DOHH2 (cell line): ENCODE results near the gene ADAMTS9.

Experiments used
- H3F3A ChIP-seq: fragments of 200-600 bp; sonication (generic), shearing (Covaris generic); 2 replicates; pipeline ENCODE4 v1.6.0; 2016; ENCODE audit warnings: antibody characterized with exemption, mild to moderate bottlenecking; ENCODE audit not compliant: control insufficient read depth, insufficient read depth
- H3K27ac ChIP-seq: fragments of 200-600 bp; sonication (generic); 2 replicates; pipeline ENCODE4 v1.5.1; 2014; ENCODE audit warnings: low read depth, mild to moderate bottlenecking, low read length, moderate library complexity
- H3K27me3 ChIP-seq: fragments of 200-600 bp; sonication (generic); 2 replicates; pipeline ENCODE4 v1.6.1; 2014; ENCODE audit warnings: mild to moderate bottlenecking, low read length, mixed read lengths; ENCODE audit not compliant: control insufficient read depth
- H3K36me3 ChIP-seq: fragments of 200-600 bp; sonication (generic); 2 replicates; pipeline ENCODE4 v1.6.1; 2014; ENCODE audit warnings: mild to moderate bottlenecking, low read length, moderate library complexity, mixed read lengths; ENCODE audit not compliant: control insufficient read depth
- H3K4me1 ChIP-seq: fragments of 200-600 bp; sonication (generic); 2 replicates; pipeline ENCODE4 v1.6.1; 2014; ENCODE audit warnings: mild to moderate bottlenecking, low read length, mixed read lengths; ENCODE audit not compliant: control insufficient read depth
- H3K4me2 ChIP-seq: fragments of 200-600 bp; sonication (generic); 2 replicates; pipeline ENCODE4 v1.6.0; 2014; ENCODE audit warnings: mild to moderate bottlenecking, low read length, moderate library complexity
- H3K4me3 ChIP-seq: fragments of 200-600 bp; sonication (generic); 2 replicates; pipeline ENCODE4 v1.5.1; 2014; ENCODE audit warnings: mild to moderate bottlenecking, low read length, mixed read lengths
- H3K79me2 ChIP-seq: fragments of 200-600 bp; sonication (generic); 2 replicates; pipeline ENCODE4 v1.6.1; 2014; ENCODE audit warnings: mild to moderate bottlenecking, low read length, mixed read lengths; ENCODE audit not compliant: control insufficient read depth
- H3K9me2 ChIP-seq: fragments of 200-600 bp; sonication (generic); replicated peaks from 2 replicates; pipeline ENCODE4 v1.6.1; 2014; ENCODE audit warnings: mild to moderate bottlenecking, low read length, mixed read lengths; ENCODE audit not compliant: control insufficient read depth
- H3K9me3 ChIP-seq: fragments of 200-600 bp; sonication (generic); 2 replicates; pipeline ENCODE4 v1.6.1; 2014; ENCODE audit warnings: antibody characterized with exemption, low read length, mixed read lengths; ENCODE audit not compliant: control insufficient read depth, insufficient read depth
- H4K20me1 ChIP-seq: fragments of 200-600 bp; sonication (generic); 2 replicates; pipeline ENCODE4 v1.6.0; 2014; ENCODE audit warnings: low read depth, mild to moderate bottlenecking, antibody characterized with exemption, low read length, moderate library complexity; ENCODE audit not compliant: control insufficient read depth, insufficient read depth
- CTCF ChIP-seq: fragments of 200-600 bp; sonication (generic); IDR thresholded peaks from one replicate; pipeline ENCODE4 v1.5.1; 2014; ENCODE audit warnings: antibody characterized with exemption, mild to moderate bottlenecking, low read depth, low read length; ENCODE audit not compliant: poor library complexity, severe bottlenecking
- EZH2phosphoT487 ChIP-seq: fragments of 200-600 bp; sonication (generic); IDR thresholded peaks from 2 replicates; pipeline ENCODE4 v1.6.1; 2017; ENCODE audit warnings: borderline replicate concordance, mild to moderate bottlenecking, antibody characterized with exemption, low read length, moderate library complexity, mixed read lengths

The ADAMTS9 gene

GRCh38 chr3:64612916-64613526, 74.8 kb downstream of the ADAMTS9 start:
- no peak overlapping the region for H3K4me3 ChIP-seq

GRCh38 chr3:64612082-64612860, 75.5 kb downstream of the ADAMTS9 start:
- Histone ChIP-seq H3K4me3 (no peak overlapping the region), H3K27ac (no peak overlapping the region), H3F3A (no peaks in the 10 kb centered on the region), H3K9me3 (no peaks in the 10 kb centered on the region), H3K36me3 (no peaks in the 10 kb centered on the region), H3K79me2 (no peaks in the 10 kb centered on the region), H3K9me2 (no peaks in the 10 kb centered on the region), H3K27me3 (no peaks in the 10 kb centered on the region), H3K4me1 (no peaks in the 10 kb centered on the region), H4K20me1 (no peaks in the 10 kb centered on the region), H3K4me2 (no peak overlapping the region)
- TF ChIP-seq EZH2phosphoT487 (no peak), CTCF (no peak)

More at GRCh38 chr3:64612916-64613526, 74.8 kb downstream of the ADAMTS9 start:
- TF ChIP-seq CTCF (no peak), EZH2phosphoT487 (no peak)
- no peaks in the 10 kb centered on the region for H3F3A ChIP-seq
- no peaks in the 10 kb centered on the region for H3K79me2 ChIP-seq
- H3K9me3 ChIP-seq: no peaks in the 10 kb centered on the region
- H4K20me1 ChIP-seq: no peaks in the 10 kb centered on the region
- no peak overlapping the region for H3K27ac ChIP-seq
- H3K36me3 ChIP-seq: no peaks in the 10 kb centered on the region
- no peaks in the 10 kb centered on the region for H3K9me2 ChIP-seq
- no peak overlapping the region for H3K4me2 ChIP-seq
- no peaks in the 10 kb centered on the region for H3K27me3 ChIP-seq
- no peaks in the 10 kb centered on the region for H3K4me1 ChIP-seq

GRCh38 chr3:64608741-64609140, 79.1 kb downstream of the ADAMTS9 start:
- Histone ChIP-seq H3K4me2 (no peak overlapping the region), H3F3A (no peaks in the 10 kb centered on the region), H3K9me2 (no peaks in the 10 kb centered on the region), H3K79me2 (no peaks in the 10 kb centered on the region), H3K4me3 (no peak overlapping the region), H3K4me1 (no peaks in the 10 kb centered on the region), H4K20me1 (no peaks in the 10 kb centered on the region), H3K36me3 (no peaks in the 10 kb centered on the region), H3K27ac (no peak overlapping the region), H3K27me3 (no peaks in the 10 kb centered on the region), H3K9me3 (no peaks in the 10 kb centered on the region)
- no peak for TF ChIP-seq EZH2phosphoT487
- TF ChIP-seq CTCF: no peak
